ENCODE data around the gene TTLL8.

Gene TTLL8

GRCh38 chr22:50061824-50062355, 3.8 kb upstream of the TTLL8 start:
- DNase-seq (ENCODE audit: low spot score), result no peak

GRCh38 chr22:50061141-50061823, 3.2 kb upstream of the TTLL8 start:
- DNase-seq (ENCODE audit: low spot score), result no peak

- DNase-seq (ENCODE audit: low spot score), result no peak
Observed at GRCh38 chr22:50060441-50061140, 2.5 kb upstream of the TTLL8 start.

GRCh38 chr22:50059881-50060262, 1.8 kb upstream of the TTLL8 start:
- no peak for DNase-seq (ENCODE audit: low spot score)

- no peak for DNase-seq (ENCODE audit: low spot score)
Observed at GRCh38 chr22:50058906-50059880, 1.1 kb upstream of the TTLL8 start.

GRCh38 chr22:50057278-50058060, 629 bp downstream of the TTLL8 start:
- DNase-seq (ENCODE audit: low spot score), result no peak

GRCh38 chr22:50056214-50056972, 1.7 kb downstream of the TTLL8 start:
- DNase-seq (ENCODE audit: low spot score), result no peak

GRCh38 chr22:50053861-50054260, 4.2 kb downstream of the TTLL8 start:
- no peak for DNase-seq (ENCODE audit: low spot score)

GRCh38 chr22:50051930-50052329, 6.2 kb downstream of the TTLL8 start:
- DNase-seq (ENCODE audit: low spot score), result no peak

- no peak for DNase-seq (ENCODE audit: low spot score)
Observed at GRCh38 chr22:50049299-50050195, 8.6 kb downstream of the TTLL8 start.

- no peak for DNase-seq (ENCODE audit: low spot score)
Observed at GRCh38 chr22:50048836-50049235, 9.3 kb downstream of the TTLL8 start.

- no peak for DNase-seq (ENCODE audit: low spot score)
Observed at GRCh38 chr22:50048061-50048765, 9.9 kb downstream of the TTLL8 start.

GRCh38 chr22:50047346-50047745, 10.8 kb downstream of the TTLL8 start:
- no peak for DNase-seq (ENCODE audit: low spot score)

- no peak for DNase-seq (ENCODE audit: low spot score)
Observed at GRCh38 chr22:50046481-50047245, 11.4 kb downstream of the TTLL8 start.

- no peak for DNase-seq (ENCODE audit: low spot score)
Observed at GRCh38 chr22:50046019-50046415, 12.1 kb downstream of the TTLL8 start.

GRCh38 chr22:50045211-50046018, 12.7 kb downstream of the TTLL8 start:
- no peak for DNase-seq (ENCODE audit: low spot score)

- no peak for DNase-seq (ENCODE audit: low spot score)
Observed at GRCh38 chr22:50044485-50045118, 13.5 kb downstream of the TTLL8 start.
